Loucy (cell line): ENCODE data around the gene LYPD1.

Experiments
- H2AFZ ChIP-seq: fragments of 200-600 bp; sonication (generic); 2 replicates; pipeline ENCODE4 v1.6.0; 2016; ENCODE audit warnings: antibody characterized with exemption, mild to moderate bottlenecking, low read length, moderate library complexity
- H3F3A ChIP-seq: fragments of 200-600 bp; 2 replicates; pipeline ENCODE4 v1.6.0; 2016; ENCODE audit warnings: antibody characterized with exemption, low read depth, mild to moderate bottlenecking
- H3K27me3 ChIP-seq: fragments of 200-600 bp; sonication (generic); 2 replicates; pipeline ENCODE4 v1.6.1; 2014; ENCODE audit warnings: low read length, mild to moderate bottlenecking; ENCODE audit not compliant: insufficient read depth, poor library complexity, severe bottlenecking
- H3K36me3 ChIP-seq: fragments of 200-600 bp; sonication (generic); 2 replicates; pipeline ENCODE4 v1.6.1; 2016; ENCODE audit warnings: low read length; ENCODE audit not compliant: insufficient read depth
- H3K4me1 ChIP-seq: fragments of 200-600 bp; sonication (generic); 2 replicates; pipeline ENCODE4 v1.5.1; 2014; ENCODE audit warnings: low read length, mild to moderate bottlenecking; ENCODE audit not compliant: insufficient read depth, poor library complexity, severe bottlenecking
- H3K4me2 ChIP-seq: fragments of 200-600 bp; sonication (generic); 2 replicates; pipeline ENCODE4 v1.6.0; 2014; ENCODE audit warnings: antibody characterized with exemption, low read length, low read depth, mild to moderate bottlenecking; ENCODE audit not compliant: poor library complexity, severe bottlenecking
- H3K4me3 ChIP-seq: fragments of 200-600 bp; sonication (generic); 2 replicates; pipeline ENCODE4 v1.5.1; 2014; ENCODE audit warnings: low read length, mild to moderate bottlenecking, mixed read lengths; ENCODE audit not compliant: poor library complexity, severe bottlenecking
- H3K79me2 ChIP-seq: fragments of 200-600 bp; sonication (generic); 2 replicates; pipeline ENCODE4 v1.6.1; 2014; ENCODE audit warnings: low read length; ENCODE audit not compliant: insufficient read depth
- H3K9ac ChIP-seq: fragments of 200-600 bp; sonication (generic); 2 replicates; pipeline ENCODE4 v1.6.0; 2014; ENCODE audit warnings: mild to moderate bottlenecking, low read depth, low read length, moderate library complexity; ENCODE audit not compliant: poor library complexity, severe bottlenecking
- H3K9me2 ChIP-seq: fragments of 200-600 bp; sonication (generic); replicated peaks from 2 replicates; pipeline ENCODE4 v1.6.1; 2016; ENCODE audit warnings: low read depth, low read length, mixed read lengths
- H3K9me3 ChIP-seq: fragments of 200-600 bp; sonication (generic); 2 replicates; pipeline ENCODE4 v1.6.1; 2014; ENCODE audit warnings: mild to moderate bottlenecking, antibody characterized with exemption, low read length, low read depth; ENCODE audit not compliant: insufficient read depth
- H4K20me1 ChIP-seq: fragments of 200-600 bp; sonication (generic); 2 replicates; pipeline ENCODE4 v1.6.0; 2014; ENCODE audit warnings: antibody characterized with exemption, low read length, mild to moderate bottlenecking; ENCODE audit not compliant: insufficient read depth, poor library complexity, severe bottlenecking
- CTCF ChIP-seq: fragments of 200-600 bp; sonication (generic); conservative IDR thresholded peaks from 2 replicates; pipeline ENCODE4 v1.5.1; 2014; ENCODE audit warnings: mild to moderate bottlenecking, antibody characterized with exemption, low read length
- EZH2phosphoT487 ChIP-seq: fragments of 200-600 bp; IDR thresholded peaks from 2 replicates; pipeline ENCODE4 v1.6.1; 2018; ENCODE audit warnings: antibody characterized with exemption, mild to moderate bottlenecking, moderate library complexity, borderline replicate concordance

LYPD1 gene

GRCh38 chr2:132654968-132655367 lies 15.0 kb downstream of the LYPD1 start:
- no peak for TF ChIP-seq EZH2phosphoT487
- TF ChIP-seq CTCF = no peak
- Histone ChIP-seq H3F3A (no peaks in the 10 kb centered on the region), H3K4me3 (no peak overlapping the region), H3K9ac (no peak overlapping the region), H3K9me3 (no peaks in the 10 kb centered on the region), H3K36me3 (no peaks in the 10 kb centered on the region), H3K9me2 (no peaks in the 10 kb centered on the region), H3K79me2 (no peaks in the 10 kb centered on the region), H2AFZ (no peak overlapping the region), H3K4me1 (no peaks in the 10 kb centered on the region), H4K20me1 (no peaks in the 10 kb centered on the region), H3K27me3 (no peaks in the 10 kb centered on the region), H3K4me2 (no peak overlapping the region)

GRCh38 chr2:132654335-132654734 lies 15.7 kb downstream of the LYPD1 start:
- H4K20me1 ChIP-seq = no peaks in the 10 kb centered on the region
- no peaks in the 10 kb centered on the region for H3K4me1 ChIP-seq
- no peak overlapping the region for H2AFZ ChIP-seq
- no peak overlapping the region for H3K4me3 ChIP-seq
- no peaks in the 10 kb centered on the region for H3K9me2 ChIP-seq
- TF ChIP-seq EZH2phosphoT487 (no peak), CTCF (no peak)
- no peaks in the 10 kb centered on the region for H3F3A ChIP-seq
- no peak overlapping the region for H3K9ac ChIP-seq
- no peaks in the 10 kb centered on the region for H3K36me3 ChIP-seq
- no peaks in the 10 kb centered on the region for H3K9me3 ChIP-seq
- no peaks in the 10 kb centered on the region for H3K27me3 ChIP-seq
- no peak overlapping the region for H3K4me2 ChIP-seq
- H3K79me2 ChIP-seq = no peaks in the 10 kb centered on the region

GRCh38 chr2:132652474-132652873 lies 17.5 kb downstream of the LYPD1 start:
- H3K4me1 ChIP-seq = no peaks in the 10 kb centered on the region
- no peaks in the 10 kb centered on the region for H3K9me3 ChIP-seq
- no peak overlapping the region for H3K4me2 ChIP-seq
- H3K9ac ChIP-seq = no peak overlapping the region
- TF ChIP-seq EZH2phosphoT487 (no peak), CTCF (no peak)
- no peak overlapping the region for H3K4me3 ChIP-seq
- no peaks in the 10 kb centered on the region for H4K20me1 ChIP-seq
- H3K36me3 ChIP-seq = no peaks in the 10 kb centered on the region
- no peaks in the 10 kb centered on the region for H3K79me2 ChIP-seq
- no peak overlapping the region for H2AFZ ChIP-seq
- H3K27me3 ChIP-seq = no peaks in the 10 kb centered on the region
- no peaks in the 10 kb centered on the region for H3F3A ChIP-seq
- H3K9me2 ChIP-seq = no peaks in the 10 kb centered on the region
